ENCODE measurements around the gene KRTAP24-1. TPM values are rescaled to one million over a fixed set of nuclear protein-coding genes. Genes with fewer than 3 reads are reported as not detected.

The KRTAP24-1 gene
- total RNA-seq, 1 experiment from 2014 or later, result not detected

- WGBS (ENCODE audit: extremely low coverage, insufficient read length, low lambda C conversion rate), result no CpG with 5 or more reads among the region's 1 CpG
- H2BK120ac ChIP-seq (ENCODE audit: low read depth, low read length, poor library complexity, severe bottlenecking), result no peak overlapping the region
- H4K5ac ChIP-seq (ENCODE audit: insufficient read length, low read depth, low read length), result no peak overlapping the region
- no peaks in the 10 kb centered on the region for H3K27me3 ChIP-seq (ENCODE audit: insufficient read depth, low read length)
- H3K18ac ChIP-seq (ENCODE audit: insufficient read length, low read depth, low read length), result no peak overlapping the region
- peaks cover 2 to 3% of the 10 kb centered on the region in 2 experiments; a peak in 3 of 4 replicates for H3K4me1 Mint-ChIP-seq
- H3K23ac ChIP-seq (ENCODE audit: insufficient read length, low read depth, low read length), result no peak overlapping the region
- H3K27ac Mint-ChIP-seq, result no peak overlapping the region
- H3K27ac ChIP-seq (ENCODE audit: insufficient read length, low read depth, low read length), result no peak overlapping the region
- no peak overlapping the region for H3K4ac ChIP-seq (ENCODE audit: low read depth, low read length)
- H2BK12ac ChIP-seq (ENCODE audit: insufficient read length, low read depth, low read length), result no peak overlapping the region
- H3K9ac ChIP-seq (ENCODE audit: extremely low read depth, insufficient read length, low read length), result no peak overlapping the region
- no peaks in the 10 kb centered on the region for H4K20me1 ChIP-seq (ENCODE audit: control insufficient read depth, insufficient read depth, insufficient read length)
- H3K9me3 Mint-ChIP-seq, result no peaks in the 10 kb centered on the region
- no peaks in the 10 kb centered on the region for H3K36me3 Mint-ChIP-seq (ENCODE audit: insufficient read depth in 1 of 3, low read depth in 3 of 3)
- H2AFZ ChIP-seq (ENCODE audit: low read length), result no peak overlapping the region
- H2BK20ac ChIP-seq (ENCODE audit: low read depth, low read length, poor library complexity, severe bottlenecking), result no peak overlapping the region
- H3K14ac ChIP-seq (ENCODE audit: insufficient read depth, low read length), result no peak overlapping the region
- no peak overlapping the region for H3T11ph ChIP-seq (ENCODE audit: low read length)
- H3K4me2 ChIP-seq (ENCODE audit: insufficient read depth, insufficient read length, low read length), result no peak overlapping the region
- H3K9me3 ChIP-seq (ENCODE audit: control insufficient read depth, low read depth, low read length), result no peaks in the 10 kb centered on the region
- H3K79me1 ChIP-seq (ENCODE audit: insufficient read depth, low read depth, low read length, poor library complexity, severe bottlenecking), result no peaks in the 10 kb centered on the region
- no peak overlapping the region for H3K56ac ChIP-seq (ENCODE audit: insufficient read length, low read depth, low read length)
- H2AK5ac ChIP-seq (ENCODE audit: insufficient read length, low read length), result no peak overlapping the region
- no peaks in the 10 kb centered on the region for H3K79me2 ChIP-seq (ENCODE audit: insufficient read depth, low read length)
- H3K4me1 ChIP-seq (ENCODE audit: insufficient read depth, low read length), result no peaks in the 10 kb centered on the region
- H2BK5ac ChIP-seq (ENCODE audit: insufficient read length, low read length), result no peak overlapping the region
- no peak for DNase-seq
- no peak overlapping the region for H4K8ac ChIP-seq (replicated peaks; ENCODE audit: insufficient read length, low read depth, low read length)
- no peak overlapping the region for H2BK15ac ChIP-seq (ENCODE audit: low read depth, low read length)
- H4K91ac ChIP-seq (ENCODE audit: insufficient read length, low read depth, low read length), result no peak overlapping the region
- no peaks in the 10 kb centered on the region for H3K27me3 Mint-ChIP-seq (ENCODE audit: low read depth)
- no peak for TF ChIP-seq CTCF (conservative IDR thresholded peaks at IDR 0.05)
- H3K23me2 ChIP-seq (ENCODE audit: insufficient read length, low read depth, low read length, poor library complexity, severe bottlenecking), result no peaks in the 10 kb centered on the region
- no peak overlapping the region for H3K4me3 Mint-ChIP-seq
Measured at GRCh38 chr21:30255679-30256078, 27.1 kb downstream of the KRTAP24-1 start.
